GM12865 (cell line): ENCODE data around the gene HHEX.
A peak's percentile ranks its signal among the peaks of the same experiment; 100 is the strongest.

ENCODE experiments used
- DNase-seq: peaks from one replicate; pipeline ENCODE4 v3.0.0; 2010; ENCODE audit warnings: low read depth
- H3K4me3 ChIP-seq: 2 replicates; pipeline ENCODE4 v1.5.1; 2011; ENCODE audit warnings: mild to moderate bottlenecking, low read depth, low read length, control low read depth
- TF ChIP-seq, protein P1 (sequence below): IDR thresholded peaks from 2 replicates; pipeline ENCODE4 v1.5.1; 2011; ENCODE audit warnings: low read length, control low read depth, low read depth, inconsistent platforms; ENCODE audit not compliant: insufficient read depth; ENCODE audit errors: missing control alignments

HHEX gene

DNA sequence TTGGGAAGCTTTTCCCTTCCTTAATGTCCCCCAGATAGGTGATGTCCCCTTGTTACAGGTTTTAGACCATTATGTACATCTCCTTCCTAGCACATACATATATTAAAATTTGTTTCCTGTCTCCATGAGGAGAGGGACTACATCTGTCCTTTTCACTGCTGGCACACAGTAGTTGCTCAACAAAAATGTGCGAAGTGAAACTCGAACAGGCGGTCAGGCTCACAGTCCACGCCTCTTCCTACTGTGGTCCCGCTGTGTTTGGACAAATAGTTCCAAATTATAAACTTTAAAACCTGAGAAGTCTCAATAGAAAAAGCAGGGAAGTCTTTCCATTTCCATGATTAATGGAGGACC lies 1.2 kb upstream of the HHEX start:
- no peak for DNase-seq
- TF ChIP-seq, protein P1, sequence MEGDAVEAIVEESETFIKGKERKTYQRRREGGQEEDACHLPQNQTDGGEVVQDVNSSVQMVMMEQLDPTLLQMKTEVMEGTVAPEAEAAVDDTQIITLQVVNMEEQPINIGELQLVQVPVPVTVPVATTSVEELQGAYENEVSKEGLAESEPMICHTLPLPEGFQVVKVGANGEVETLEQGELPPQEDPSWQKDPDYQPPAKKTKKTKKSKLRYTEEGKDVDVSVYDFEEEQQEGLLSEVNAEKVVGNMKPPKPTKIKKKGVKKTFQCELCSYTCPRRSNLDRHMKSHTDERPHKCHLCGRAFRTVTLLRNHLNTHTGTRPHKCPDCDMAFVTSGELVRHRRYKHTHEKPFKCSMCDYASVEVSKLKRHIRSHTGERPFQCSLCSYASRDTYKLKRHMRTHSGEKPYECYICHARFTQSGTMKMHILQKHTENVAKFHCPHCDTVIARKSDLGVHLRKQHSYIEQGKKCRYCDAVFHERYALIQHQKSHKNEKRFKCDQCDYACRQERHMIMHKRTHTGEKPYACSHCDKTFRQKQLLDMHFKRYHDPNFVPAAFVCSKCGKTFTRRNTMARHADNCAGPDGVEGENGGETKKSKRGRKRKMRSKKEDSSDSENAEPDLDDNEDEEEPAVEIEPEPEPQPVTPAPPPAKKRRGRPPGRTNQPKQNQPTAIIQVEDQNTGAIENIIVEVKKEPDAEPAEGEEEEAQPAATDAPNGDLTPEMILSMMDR, result no peak

DNA sequence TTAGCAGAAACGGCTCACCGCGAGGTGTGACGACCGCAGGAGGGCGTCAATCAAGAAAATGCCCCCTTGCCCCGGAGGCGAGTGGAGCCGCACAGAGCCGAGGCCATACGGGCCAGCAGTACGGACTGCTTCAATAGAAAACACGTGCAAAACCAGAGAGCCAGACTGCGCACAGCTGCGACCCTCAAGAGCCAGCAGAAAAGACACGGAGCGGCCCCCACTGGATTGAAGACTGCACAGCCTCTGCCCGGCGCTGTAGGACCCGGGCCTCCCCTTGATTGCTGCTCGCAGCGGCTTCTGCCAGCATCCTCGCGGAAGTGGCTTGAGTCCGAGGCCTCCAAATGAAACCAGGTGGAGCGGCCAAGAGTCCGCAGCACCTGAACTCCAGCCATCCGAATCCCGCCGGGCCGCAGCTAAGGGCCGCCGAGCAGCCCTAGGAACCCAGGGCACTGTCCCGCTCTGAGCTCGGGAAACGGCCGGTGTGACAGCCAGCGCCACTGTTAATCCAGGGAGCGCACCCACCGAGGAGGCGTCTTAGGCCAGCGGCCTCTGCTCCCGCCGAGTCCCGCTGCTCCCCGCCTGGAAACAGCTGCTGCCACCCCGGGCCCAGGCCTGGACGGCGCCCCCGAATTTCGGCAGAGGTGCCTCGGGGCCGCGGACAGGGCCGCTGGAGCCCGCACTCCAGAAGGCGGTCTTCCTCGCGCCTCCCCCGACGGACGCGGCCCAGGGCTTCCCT lies 660 bp upstream of the HHEX start:
- peak; percentile 33 for DNase-seq
- peak overlapping the region; percentile 49 for H3K4me3 ChIP-seq
- TF ChIP-seq, protein P1, result no peak

More for the DNA sequence above, 1.2 kb upstream of the HHEX start:
- no peak overlapping the region for H3K4me3 ChIP-seq

DNA sequence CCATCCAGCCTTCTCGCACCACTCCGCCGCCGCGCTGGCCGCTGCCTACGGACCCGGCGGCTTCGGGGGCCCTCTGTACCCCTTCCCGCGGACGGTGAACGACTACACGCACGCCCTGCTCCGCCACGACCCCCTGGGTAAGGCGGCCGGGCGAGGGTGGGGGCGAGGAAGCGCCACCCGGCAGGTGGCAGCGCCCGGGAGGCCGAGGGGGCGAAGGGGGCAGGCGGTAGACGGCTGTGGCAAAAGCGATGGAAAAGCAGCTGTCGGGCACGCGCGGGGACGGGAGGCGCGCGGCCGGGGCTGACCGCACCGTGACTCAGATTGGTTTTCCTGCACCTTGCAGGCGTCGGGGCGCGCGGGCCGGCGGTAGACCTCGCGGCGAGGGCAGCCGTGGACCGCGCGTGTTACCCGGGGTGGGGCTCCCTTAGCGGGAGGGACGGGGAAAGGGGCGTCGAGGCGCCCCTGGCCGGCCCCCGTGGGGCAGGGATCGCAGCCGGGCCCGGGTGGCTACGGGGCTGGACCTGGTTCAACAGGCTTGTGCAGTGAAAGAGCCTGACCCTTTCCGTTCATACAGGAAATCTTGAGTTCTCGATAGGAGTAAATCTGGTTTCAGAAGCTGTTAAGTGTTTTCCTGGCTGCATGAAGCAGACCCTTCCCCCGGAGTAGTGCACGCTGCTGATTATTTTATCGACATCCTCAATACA lies 608 bp downstream of the HHEX start:
- peak; percentile 43 for DNase-seq
- peak overlapping the region; percentile 51 for H3K4me3 ChIP-seq
- TF ChIP-seq, protein P1, result no peak

DNA sequence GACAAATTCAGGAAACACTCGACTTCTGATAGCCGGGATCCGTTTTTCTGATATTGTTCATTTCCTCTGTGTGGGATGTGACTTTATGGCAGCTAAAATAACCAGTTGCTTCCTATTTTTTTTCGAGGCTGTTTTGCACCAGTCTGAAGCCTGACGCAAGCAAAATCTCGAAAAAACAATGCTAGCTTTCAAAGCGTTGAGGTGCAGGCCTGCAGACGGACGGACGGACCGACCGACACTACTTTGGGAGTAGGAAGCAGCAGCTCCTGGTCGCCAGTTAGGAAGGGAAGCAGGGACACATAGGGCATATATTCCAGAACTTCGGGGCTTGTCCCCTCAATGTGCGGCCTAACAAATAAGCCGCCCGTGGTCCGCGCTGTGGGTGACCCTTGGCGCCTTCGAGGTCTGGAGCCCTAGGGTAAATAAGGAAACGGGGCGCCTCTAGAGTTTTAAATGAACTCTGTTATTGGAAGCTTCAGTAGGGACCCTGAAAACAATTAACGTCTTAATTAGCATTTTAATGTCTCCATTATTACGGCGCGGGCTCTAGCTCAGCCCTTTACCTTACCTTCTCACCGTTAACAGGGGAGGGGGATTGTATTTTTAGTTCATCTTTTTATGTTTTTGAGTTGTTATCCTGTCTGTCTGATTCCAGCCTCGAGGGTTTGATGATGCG lies 1.3 kb downstream of the HHEX start:
- no peak overlapping the region for H3K4me3 ChIP-seq
- TF ChIP-seq, protein P1, result no peak
- DNase-seq, result no peak

DNA sequence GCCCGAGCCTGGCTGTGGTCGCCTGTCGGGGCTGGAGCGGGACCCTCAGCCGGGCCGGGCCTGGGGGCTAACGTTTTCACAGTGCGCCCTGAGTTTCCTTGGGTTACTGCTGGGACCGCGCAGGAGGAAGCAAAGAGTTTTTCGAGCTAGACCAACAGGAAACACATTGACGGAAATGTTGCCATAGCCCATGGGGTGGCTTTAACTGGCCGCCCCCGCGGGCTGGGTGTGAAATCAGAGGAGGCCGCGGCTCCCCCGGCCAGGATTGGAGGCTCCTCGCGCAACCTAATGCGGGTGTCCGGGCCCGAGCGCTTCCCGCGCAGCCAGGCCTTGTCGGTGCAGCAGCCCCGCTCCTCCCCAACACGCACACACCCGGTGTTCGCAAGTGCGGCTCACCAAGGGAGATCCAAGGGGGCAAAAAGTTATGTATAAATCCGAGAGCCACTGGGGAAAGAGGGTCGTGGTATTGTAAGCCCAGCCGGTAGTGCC lies 1.9 kb downstream of the HHEX start:
- TF ChIP-seq, protein P1, result no peak
- no peak overlapping the region for H3K4me3 ChIP-seq
- no peak for DNase-seq

DNA sequence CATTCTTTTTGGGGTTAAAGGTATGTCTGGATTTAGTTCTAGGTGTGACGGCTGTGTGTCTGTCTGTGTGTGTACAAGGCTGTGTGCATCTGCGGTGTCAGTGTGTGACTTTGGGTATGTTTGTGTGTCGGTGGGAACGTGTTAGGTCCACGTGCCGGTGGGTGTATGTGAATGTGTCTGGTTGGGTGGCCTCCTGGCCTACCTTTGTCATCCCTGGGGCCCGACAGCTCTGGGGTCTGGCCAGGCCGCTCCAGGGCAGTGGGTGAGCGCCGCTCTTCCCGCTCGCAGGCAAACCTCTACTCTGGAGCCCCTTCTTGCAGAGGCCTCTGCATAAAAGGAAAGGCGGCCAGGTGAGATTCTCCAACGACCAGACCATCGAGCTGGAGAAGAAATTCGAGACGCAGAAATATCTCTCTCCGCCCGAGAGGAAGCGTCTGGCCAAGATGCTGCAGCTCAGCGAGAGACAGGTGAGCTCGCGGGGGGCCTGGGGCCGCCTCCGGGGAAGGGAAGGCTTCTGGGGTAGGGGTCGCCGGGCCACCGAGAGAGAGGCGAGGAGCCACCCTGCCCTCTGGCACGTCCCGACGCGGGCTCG lies 2.4 kb downstream of the HHEX start:
- no peak for DNase-seq
- H3K4me3 ChIP-seq, result no peak overlapping the region
- TF ChIP-seq, protein P1, result no peak
